NB4 (cell line): Measurements from ENCODE around the gene CRIP2.

Experiments used
- DNase-seq: peaks from one replicate; pipeline ENCODE4 v3.0.0; 2010; ENCODE audit warnings: low read depth
- H3K4me3 ChIP-seq: one replicate; pipeline ENCODE4 v1.5.1; 2011; ENCODE audit warnings: mild to moderate bottlenecking, low read depth, low read length, moderate library complexity
- MYC ChIP-seq: IDR thresholded peaks from 2 replicates; pipeline ENCODE4 v1.6.1; 2011; ENCODE audit warnings: low read depth, low read length
- POLR2A ChIP-seq: IDR thresholded peaks from 2 replicates; pipeline ENCODE4 v1.6.1; 2011; ENCODE audit warnings: mild to moderate bottlenecking; ENCODE audit not compliant: insufficient read length; ENCODE audit errors: extremely low read depth
- TF ChIP-seq, protein P1 (sequence below): IDR thresholded peaks from 2 replicates; pipeline ENCODE4 v1.6.1; 2011; ENCODE audit warnings: low read depth, low read length
- TF ChIP-seq, protein P2 (sequence below): IDR thresholded peaks from one replicate; pipeline ENCODE4 v1.5.1; 2012; ENCODE audit warnings: low read depth, low read length

The CRIP2 gene

DNA sequence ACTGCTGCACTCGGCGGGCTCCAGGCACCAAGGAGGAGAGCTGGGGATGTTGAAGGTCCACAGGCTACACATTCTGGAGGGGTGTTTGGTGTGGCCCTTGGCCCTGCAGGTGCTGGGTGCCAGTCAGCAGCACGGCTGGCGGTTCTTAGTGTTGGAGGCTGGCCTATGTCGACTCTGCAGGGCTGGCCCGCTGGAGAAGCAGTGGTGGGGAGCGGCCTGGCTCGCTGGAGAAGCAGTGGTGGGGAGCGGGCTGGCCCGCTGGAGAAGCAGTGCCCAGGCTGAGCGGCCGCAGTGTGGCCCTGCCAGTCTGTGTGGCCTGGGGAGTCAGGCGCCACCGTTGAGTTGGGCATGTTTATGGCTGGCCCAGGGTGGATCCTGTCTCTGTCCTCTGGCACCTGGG, 27.6 kb upstream of the CRIP2 start:
- no peak for TF ChIP-seq POLR2A
- TF ChIP-seq, protein P1, sequence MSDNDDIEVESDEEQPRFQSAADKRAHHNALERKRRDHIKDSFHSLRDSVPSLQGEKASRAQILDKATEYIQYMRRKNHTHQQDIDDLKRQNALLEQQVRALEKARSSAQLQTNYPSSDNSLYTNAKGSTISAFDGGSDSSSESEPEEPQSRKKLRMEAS: no peak
- TF ChIP-seq, protein P2, sequence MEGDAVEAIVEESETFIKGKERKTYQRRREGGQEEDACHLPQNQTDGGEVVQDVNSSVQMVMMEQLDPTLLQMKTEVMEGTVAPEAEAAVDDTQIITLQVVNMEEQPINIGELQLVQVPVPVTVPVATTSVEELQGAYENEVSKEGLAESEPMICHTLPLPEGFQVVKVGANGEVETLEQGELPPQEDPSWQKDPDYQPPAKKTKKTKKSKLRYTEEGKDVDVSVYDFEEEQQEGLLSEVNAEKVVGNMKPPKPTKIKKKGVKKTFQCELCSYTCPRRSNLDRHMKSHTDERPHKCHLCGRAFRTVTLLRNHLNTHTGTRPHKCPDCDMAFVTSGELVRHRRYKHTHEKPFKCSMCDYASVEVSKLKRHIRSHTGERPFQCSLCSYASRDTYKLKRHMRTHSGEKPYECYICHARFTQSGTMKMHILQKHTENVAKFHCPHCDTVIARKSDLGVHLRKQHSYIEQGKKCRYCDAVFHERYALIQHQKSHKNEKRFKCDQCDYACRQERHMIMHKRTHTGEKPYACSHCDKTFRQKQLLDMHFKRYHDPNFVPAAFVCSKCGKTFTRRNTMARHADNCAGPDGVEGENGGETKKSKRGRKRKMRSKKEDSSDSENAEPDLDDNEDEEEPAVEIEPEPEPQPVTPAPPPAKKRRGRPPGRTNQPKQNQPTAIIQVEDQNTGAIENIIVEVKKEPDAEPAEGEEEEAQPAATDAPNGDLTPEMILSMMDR: no peak
- TF ChIP-seq MYC: no peak
- H3K4me3 ChIP-seq: no peak overlapping the region
- DNase-seq: no peak

DNA sequence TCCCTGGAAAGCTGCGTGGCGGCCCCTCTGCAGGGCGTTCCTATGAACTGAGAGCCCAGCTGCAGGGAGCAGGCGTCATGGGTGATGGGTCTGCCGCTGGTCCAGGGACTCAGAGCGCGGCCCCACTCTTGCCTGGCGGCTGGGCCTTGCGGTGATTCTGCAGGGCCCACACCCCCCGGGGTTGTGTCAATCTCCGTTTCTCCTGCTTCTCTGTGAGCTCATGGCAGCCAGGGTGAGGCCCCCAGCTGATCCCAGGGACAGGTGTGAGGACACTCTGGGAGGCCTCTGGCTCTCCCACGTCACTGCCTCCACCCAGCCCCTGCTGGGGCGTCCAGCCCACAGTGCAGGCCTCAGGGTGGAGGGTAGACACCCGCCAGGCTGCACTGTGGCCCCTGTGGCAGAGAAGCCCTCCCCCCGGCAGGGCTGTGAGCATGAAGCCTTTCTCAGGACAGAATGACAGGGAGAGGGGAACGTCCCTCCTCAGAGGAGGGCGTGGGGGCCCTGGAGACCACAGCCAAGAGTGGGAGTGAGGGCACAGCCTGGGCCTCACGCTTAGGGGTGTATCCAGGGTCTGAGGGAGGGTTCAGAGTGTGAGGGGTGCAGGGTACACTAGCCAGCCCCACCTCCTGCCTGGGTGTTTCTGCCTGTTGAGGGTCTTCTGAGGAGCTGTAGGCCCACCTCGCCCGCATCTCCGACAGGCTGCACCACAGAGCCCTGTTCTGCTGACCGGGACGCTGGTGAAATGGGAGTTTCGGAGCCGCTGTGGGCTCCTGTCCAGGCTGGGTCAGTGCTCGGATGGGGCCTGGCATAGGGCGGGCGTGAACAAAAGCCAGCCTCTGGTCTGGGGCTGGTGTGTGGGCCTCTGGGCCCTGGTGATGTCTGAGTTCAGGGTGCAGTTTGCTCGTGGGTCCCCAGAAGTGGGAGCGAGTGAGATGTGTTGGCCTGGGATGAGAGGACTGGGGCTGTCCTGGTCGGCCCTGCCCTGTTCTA, 26.7 kb upstream of the CRIP2 start:
- H3K4me3 ChIP-seq: no peak overlapping the region
- TF ChIP-seq MYC: no peak
- TF ChIP-seq, protein P1: no peak
- DNase-seq: no peak

DNA sequence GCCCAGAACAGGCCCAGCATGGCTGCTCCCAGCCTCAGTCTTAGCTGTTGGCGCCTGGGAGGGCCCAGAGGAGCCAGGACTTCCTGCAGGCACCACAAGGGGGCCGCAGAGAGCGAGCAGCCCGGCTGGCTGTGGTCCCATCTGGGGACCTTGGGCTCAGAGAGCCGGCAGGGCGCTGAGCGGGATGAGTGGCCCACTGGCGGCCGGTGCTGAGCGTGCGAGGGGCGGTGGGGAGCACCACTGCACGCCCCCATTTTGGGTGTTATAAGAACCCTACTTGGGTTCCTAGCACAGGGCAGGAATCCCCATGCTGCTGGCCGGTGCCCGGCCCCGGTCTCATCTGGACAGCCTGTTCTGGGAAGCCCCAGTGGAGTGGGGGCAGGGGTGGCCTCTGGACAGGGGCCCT, 25.9 kb upstream of the CRIP2 start:
- no peak overlapping the region for H3K4me3 ChIP-seq
- peak; percentile 53 for DNase-seq
- TF ChIP-seq MYC: no peak
- TF ChIP-seq, protein P2: peak; percentile 51

DNA sequence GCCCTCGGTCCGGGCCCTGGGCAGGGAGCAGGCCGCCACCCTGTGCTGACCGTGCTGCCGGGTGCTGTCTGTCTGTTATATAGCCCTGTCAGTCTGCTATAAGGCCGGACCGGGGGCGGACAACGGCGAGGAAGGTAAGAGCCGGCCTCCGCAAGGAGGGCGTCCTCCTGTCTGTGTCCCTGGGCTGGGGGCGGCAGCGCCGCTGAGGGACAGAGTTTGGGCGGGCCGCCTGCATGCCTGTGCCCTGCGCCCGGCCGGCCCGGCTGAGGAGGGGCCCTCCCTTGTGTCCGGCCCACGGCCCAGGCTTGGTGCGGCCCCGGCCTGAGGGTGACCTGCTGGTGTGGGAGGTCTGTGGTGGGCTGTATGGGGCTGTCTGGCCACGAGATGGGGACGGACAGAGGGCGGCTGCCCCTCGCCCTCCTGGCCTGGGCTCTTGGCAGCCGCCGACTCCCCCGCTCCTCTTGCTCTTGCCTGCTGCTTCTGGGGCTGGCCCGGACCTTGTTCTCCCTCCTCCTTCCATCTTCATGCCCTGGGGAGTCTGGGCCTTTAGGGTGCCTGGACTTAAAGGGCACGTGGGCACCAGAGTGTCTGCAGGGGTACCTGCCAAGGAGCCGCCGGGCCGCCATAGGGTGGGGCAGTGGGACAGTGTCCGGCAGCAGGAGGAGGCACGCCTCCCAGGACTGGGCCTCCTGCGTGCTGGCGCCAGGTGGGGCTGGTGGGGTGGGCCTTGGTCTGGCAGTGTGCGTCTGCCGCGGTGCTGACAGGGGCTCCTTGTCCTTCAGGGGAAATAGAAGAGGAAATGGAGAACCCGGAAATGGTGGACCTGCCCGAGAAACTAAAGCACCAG, 25.1 kb upstream of the CRIP2 start:
- TF ChIP-seq POLR2A (no peak), MYC (no peak)
- TF ChIP-seq, protein P1: no peak
- TF ChIP-seq, protein P2: no peak

DNA sequence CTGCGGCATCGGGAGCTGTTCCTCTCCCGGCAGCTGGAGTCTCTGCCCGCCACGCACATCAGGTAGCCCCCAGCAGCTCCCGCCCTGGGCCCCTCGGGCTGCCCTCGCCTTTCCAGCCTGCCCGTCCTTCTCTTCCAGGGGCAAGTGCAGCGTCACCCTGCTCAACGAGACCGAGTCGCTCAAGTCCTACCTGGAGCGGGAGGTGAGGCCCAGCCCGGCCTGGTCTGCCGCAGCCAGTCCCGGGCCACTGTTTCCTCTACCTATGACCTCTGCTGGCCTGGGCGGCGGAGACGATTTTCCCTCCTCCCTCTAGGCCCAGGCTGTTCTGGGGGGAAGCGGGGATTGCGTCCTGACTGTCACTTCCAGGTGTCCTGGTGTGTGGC, 24.5 kb upstream of the CRIP2 start:
- no peak overlapping the region for H3K4me3 ChIP-seq
- TF ChIP-seq, protein P2: no peak
- TF ChIP-seq, protein P1: no peak
- TF ChIP-seq MYC (no peak), POLR2A (no peak)

More for the DNA sequence above, 25.1 kb upstream of the CRIP2 start:
- DNase-seq: no peak
- no peak overlapping the region for H3K4me3 ChIP-seq

More for the DNA sequence above, 24.5 kb upstream of the CRIP2 start:
- DNase-seq: no peak
